ENCODE results near the gene ARAP3. TPM values are rescaled to one million over a fixed set of nuclear protein-coding genes. Genes with fewer than 3 reads are reported as not detected.

ARAP3 gene
- total and polyA plus RNA-seq, 9 donors, result 6.8 to 19.3 (median 13.4) TPM

DNA sequence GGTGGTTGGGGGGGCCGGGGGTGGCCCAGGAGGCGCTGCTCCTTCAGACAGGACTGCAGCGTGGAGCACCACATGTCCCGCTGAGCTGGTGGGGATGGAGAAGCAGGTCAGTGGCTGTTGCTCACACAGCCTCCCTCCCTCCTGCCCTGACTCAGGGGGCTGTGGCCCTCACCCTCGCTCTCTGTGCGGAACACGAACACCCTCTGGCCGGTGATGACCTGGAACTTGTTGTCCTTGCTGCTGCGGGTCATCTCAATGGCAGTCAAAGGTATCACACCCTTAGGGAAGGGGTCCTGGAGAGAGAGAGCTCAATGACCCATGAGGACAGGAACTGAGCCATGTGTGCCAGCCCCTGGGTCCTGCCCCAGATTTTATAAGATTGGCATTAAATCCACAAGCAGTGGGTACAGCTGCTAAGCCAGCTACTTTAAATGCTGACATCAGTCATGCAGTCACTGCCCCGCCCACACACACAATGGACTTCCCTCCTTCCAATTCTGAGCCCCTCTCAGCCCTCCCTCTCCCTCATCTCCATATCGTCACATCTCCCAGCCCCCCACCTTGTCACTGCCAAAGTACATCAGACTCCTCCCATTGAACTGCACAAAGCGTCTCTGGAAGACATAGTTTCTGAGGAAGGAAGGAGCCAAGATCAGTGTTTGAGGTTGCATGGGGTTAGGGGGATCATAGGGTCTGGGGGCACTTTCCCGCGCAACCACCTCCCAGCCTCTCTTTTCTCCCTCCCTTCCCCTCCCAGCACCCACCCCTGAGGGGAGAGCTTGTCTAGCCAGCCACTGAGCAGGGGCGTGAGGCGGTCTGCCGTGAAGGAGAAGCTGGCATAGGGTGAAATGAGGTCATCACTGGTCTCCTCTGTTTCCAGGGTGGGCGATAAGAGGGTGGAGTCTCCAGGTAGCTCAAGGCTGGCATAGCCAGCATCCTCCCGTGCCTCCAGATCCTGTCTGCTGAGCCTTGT is 8.9 kb downstream of the ARAP3 start:
- H3K36me3 ChIP-seq (ENCODE audit: control insufficient read depth, insufficient read depth, low read length), result peaks cover 16% of the 10 kb centered on the region
- H3K4me1 ChIP-seq (ENCODE audit: control insufficient read depth, insufficient read depth, low read length), result no peaks in the 10 kb centered on the region
- no peaks in the 10 kb centered on the region for H3K9me3 ChIP-seq (replicated peaks; ENCODE audit: control insufficient read depth, low read depth, low read length)
- H3K4me3 ChIP-seq (ENCODE audit: low read length), result no peak overlapping the region
- H3K27ac ChIP-seq (ENCODE audit: low read length), result no peak overlapping the region
- WGBS (ENCODE audit: insufficient coverage), result 82% methylated on average over 11 of the region's 19 CpGs
- DNase-seq, result no peak
- no peaks in the 10 kb centered on the region for H3K27me3 ChIP-seq (ENCODE audit: control insufficient read depth, insufficient read depth, low read length)

DNA sequence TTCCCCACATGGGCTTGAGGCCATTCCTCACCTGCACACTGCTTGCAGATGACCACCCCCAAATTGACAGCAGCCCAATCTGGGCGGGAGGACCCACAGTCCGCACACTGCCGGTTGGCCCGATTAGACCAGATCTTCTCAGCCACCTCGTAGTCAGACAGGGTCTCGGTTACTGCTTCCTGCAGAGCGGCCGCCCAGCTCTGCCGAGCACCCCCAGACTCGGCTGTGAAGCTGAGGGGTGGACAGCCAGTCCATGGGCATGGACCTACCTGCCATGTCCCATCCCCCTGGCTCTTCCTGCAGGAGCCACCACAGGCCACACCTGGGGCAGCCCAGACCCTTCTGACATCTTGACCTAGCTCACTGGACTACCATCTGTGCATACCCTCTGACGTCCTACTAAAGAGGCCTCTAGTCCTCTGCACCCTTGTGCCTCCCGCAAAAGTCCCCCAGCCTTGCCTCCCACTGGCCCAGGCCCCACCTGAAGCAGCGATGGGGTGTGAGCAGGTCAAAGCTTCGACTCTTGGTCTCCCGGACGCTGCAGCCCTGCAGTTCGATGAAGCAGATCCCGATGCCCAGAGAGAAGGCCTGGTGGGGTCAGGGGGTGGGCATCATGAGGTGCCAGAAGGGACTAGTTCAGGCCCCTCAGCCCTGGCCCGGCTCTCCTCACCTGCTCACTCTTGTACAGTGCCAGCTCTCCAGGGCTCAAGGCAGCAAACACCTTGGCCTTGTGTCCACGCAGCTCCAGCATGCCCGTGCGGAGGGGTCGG is 9.8 kb downstream of the ARAP3 start:
- Histone ChIP-seq H3K27me3 (ENCODE audit: control insufficient read depth, insufficient read depth, low read length) (no peaks in the 10 kb centered on the region), H3K9me3 (replicated peaks; ENCODE audit: control insufficient read depth, low read depth, low read length) (no peaks in the 10 kb centered on the region), H3K27ac (ENCODE audit: low read length) (no peak overlapping the region), H3K36me3 (ENCODE audit: control insufficient read depth, insufficient read depth, low read length) (peaks cover 16% of the 10 kb centered on the region), H3K4me3 (ENCODE audit: low read length) (no peak overlapping the region), H3K4me1 (ENCODE audit: control insufficient read depth, insufficient read depth, low read length) (no peaks in the 10 kb centered on the region)
- DNase-seq, result no peak
- 95% methylated on average over 19 of the region's 23 CpGs for WGBS (ENCODE audit: insufficient coverage)

DNA sequence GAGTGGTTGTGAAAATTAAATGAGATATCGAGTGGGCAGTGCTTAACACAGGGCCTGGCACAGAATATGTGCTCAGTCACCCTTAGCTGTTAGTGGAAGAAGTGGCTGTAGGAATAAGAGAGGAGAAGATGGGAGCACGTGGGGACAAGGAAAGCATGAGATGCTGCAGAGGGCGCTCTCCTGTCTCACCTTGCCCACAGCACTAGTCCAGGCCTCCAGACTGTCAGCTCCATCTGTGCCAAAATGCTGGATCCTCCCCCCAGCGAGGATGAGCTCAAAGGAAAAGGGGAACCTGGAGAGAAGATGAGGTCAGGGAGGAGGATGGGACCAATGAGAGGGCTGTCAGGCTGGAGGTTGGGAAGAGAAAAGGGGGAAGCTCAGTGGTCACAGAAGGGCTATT is 12.5 kb downstream of the ARAP3 start:
- DNase-seq, result no peak
- Histone ChIP-seq H3K36me3 (ENCODE audit: control insufficient read depth, insufficient read depth, low read length) (peaks cover 21% of the 10 kb centered on the region), H3K27me3 (ENCODE audit: control insufficient read depth, insufficient read depth, low read length) (no peaks in the 10 kb centered on the region), H3K27ac (ENCODE audit: low read length) (no peak overlapping the region), H3K9me3 (replicated peaks; ENCODE audit: control insufficient read depth, low read depth, low read length) (no peaks in the 10 kb centered on the region), H3K4me1 (ENCODE audit: control insufficient read depth, insufficient read depth, low read length) (no peaks in the 10 kb centered on the region), H3K4me3 (ENCODE audit: low read length) (no peak overlapping the region)
- 71% methylated on average over 1 of the region's 4 CpGs for WGBS (ENCODE audit: insufficient coverage)

DNA sequence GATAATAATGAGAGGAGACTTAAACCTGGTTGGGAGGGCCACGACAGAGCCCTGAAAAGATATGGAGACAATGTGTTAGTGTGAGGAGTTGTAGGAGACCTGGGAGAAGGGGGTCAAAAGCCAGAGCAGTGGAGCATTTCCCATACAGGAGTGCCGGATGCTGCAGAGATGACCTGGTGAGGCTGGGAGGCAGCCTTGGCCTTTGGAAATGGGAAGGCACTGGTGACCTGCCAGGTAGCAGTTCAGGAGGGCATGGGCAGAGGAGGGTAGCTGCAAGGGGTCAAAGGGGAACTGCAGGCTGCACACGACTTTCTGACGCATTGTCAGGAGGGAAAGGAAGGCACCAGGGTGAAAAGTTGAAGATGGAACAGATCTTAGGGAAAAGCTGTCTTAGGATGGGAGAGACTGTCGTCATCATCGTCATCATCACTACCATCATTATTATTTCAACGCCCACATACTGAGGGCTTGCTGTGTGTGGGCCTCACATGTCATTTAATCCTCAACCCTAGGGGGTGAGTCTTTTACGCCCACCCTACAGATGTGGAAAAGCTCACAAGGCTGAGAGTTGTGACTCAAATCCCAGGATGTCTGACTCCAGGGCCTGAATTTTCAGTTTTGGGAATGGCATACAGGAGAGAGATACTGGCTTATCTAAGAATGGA is 13.3 kb downstream of the ARAP3 start:
- Histone ChIP-seq H3K9me3 (replicated peaks; ENCODE audit: control insufficient read depth, low read depth, low read length) (no peaks in the 10 kb centered on the region), H3K4me1 (ENCODE audit: control insufficient read depth, insufficient read depth, low read length) (no peaks in the 10 kb centered on the region), H3K27me3 (ENCODE audit: control insufficient read depth, insufficient read depth, low read length) (no peaks in the 10 kb centered on the region), H3K4me3 (ENCODE audit: low read length) (no peak overlapping the region), H3K36me3 (ENCODE audit: control insufficient read depth, insufficient read depth, low read length) (peaks cover 25% of the 10 kb centered on the region), H3K27ac (ENCODE audit: low read length) (no peak overlapping the region)
- WGBS (ENCODE audit: insufficient coverage), result 74% methylated on average over 3 of the region's 8 CpGs
- DNase-seq, result no peak

DNA sequence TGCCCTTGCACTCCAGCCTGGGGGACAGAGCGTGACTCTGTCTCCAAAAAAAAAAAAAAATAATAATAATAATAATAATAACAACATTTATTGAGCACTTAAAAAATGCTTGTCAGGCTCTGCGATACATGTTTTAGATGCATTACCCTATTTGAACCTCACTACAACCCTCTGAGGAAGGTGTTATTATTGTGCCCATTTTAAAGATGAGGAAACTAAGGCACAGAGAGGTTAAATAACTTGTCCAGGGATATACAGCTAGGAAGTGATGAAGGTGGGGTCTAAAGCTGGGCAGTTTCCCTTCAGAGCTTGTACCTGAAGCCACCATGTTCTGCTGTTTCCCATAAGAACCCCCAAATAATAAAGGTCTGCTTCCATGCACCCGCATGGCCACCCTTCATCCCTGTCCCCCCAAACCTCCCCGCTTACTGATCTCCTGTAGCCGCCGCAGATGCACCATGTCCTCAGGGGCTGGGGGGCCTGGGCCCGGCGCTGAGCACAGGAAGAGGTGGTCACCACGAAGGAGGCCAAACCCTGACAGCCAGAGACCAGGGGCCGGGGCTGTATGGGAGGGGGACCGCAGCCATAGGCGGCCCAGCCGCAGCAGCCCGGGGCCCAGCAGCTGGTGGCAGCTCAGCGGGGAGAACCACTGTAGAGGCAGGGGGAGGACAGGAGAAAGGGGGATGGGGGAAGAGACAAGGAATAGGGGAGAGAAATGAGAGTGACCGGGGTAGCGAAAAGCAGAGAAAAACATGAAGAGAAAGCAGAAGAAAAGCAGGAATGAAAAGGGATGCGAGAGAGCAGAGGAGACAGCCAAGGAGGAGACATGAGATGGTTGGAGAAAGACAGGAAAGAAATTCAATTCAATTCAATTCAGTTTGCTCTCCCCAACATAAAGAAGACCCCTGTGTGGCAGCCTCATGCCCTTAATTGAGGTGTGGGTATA is 15.8 kb downstream of the ARAP3 start:
- Histone ChIP-seq H3K27me3 (ENCODE audit: control insufficient read depth, insufficient read depth, low read length) (no peaks in the 10 kb centered on the region), H3K27ac (ENCODE audit: low read length) (no peak overlapping the region), H3K9me3 (replicated peaks; ENCODE audit: control insufficient read depth, low read depth, low read length) (no peaks in the 10 kb centered on the region), H3K4me3 (ENCODE audit: low read length) (no peak overlapping the region), H3K36me3 (ENCODE audit: control insufficient read depth, insufficient read depth, low read length) (peaks cover 30% of the 10 kb centered on the region), H3K4me1 (ENCODE audit: control insufficient read depth, insufficient read depth, low read length) (no peaks in the 10 kb centered on the region)
- DNase-seq, result no peak
- WGBS (ENCODE audit: insufficient coverage), result 78% methylated on average over 13 of the region's 18 CpGs

DNA sequence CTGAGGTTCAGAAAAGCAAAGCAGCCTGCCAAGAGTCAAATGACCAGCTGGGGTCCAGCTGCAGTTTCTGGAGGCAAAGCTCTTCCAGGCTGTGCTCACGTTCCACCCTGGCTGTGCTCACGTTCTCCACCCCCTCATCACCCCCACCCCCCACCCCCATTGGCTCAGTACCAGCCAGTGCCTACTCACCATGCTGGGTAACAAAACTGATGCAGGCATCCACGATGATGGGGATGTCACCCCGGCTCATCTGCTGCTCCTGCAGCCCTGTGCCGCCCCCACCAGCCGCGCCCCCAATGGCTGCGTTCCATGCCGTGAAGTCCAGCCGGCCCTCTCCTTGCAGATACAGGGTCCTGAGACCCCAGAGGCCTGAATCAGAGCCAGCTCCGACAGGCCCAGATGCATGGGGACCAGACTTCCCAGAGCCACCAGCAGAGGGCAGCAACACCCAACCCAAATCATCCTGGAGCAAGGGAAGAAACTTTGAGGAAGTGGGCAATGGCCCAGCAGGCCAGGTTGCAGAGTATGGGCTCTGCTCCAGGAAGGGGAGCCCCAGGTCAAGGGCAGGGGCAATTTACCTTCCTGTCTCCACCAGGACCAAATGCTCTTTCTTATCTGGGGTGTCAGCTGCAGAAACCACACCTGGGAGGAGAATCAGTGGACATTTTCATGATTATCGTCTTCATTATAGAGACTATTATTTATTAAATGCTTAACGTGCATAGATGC is 17.1 kb downstream of the ARAP3 start:
- WGBS (ENCODE audit: insufficient coverage), result 49% methylated on average over 4 of the region's 13 CpGs
- no peaks in the 10 kb centered on the region for H3K27me3 ChIP-seq (ENCODE audit: control insufficient read depth, insufficient read depth, low read length)
- DNase-seq, result peak; percentile 78
- H3K4me3 ChIP-seq (ENCODE audit: low read length), result no peak overlapping the region
- no peak overlapping the region for H3K27ac ChIP-seq (ENCODE audit: low read length)
- H3K9me3 ChIP-seq (replicated peaks; ENCODE audit: control insufficient read depth, low read depth, low read length), result no peaks in the 10 kb centered on the region
- H3K36me3 ChIP-seq (ENCODE audit: control insufficient read depth, insufficient read depth, low read length), result peaks cover 29% of the 10 kb centered on the region
- no peaks in the 10 kb centered on the region for H3K4me1 ChIP-seq (ENCODE audit: control insufficient read depth, insufficient read depth, low read length)

DNA sequence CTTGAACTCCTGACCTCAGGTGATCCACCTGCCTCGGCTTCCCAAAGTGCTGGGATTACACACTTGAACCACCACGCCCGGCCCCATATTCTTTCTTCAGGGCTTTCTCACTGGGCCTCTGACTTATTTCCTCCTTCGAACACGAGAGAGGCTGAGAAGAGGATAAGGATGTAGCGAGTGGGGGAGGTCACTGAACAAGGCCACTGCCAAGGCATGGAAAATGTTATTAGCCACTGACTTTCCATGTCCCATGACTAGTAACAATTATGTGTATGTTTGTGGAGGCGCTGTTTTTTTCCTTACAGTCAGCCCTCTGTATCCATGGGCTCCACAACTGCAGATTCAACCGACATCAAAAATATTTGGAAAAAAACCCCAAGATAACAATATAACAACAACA is 18.5 kb downstream of the ARAP3 start:
- no peak for DNase-seq
- no peak overlapping the region for H3K4me3 ChIP-seq (ENCODE audit: low read length)
- peaks cover 26% of the 10 kb centered on the region for H3K36me3 ChIP-seq (ENCODE audit: control insufficient read depth, insufficient read depth, low read length)
- WGBS (ENCODE audit: insufficient coverage), result 63% methylated on average over 3 of the region's 8 CpGs
- no peaks in the 10 kb centered on the region for H3K9me3 ChIP-seq (replicated peaks; ENCODE audit: control insufficient read depth, low read depth, low read length)
- no peaks in the 10 kb centered on the region for H3K27me3 ChIP-seq (ENCODE audit: control insufficient read depth, insufficient read depth, low read length)
- H3K27ac ChIP-seq (ENCODE audit: low read length), result no peak overlapping the region
- no peaks in the 10 kb centered on the region for H3K4me1 ChIP-seq (ENCODE audit: control insufficient read depth, insufficient read depth, low read length)

DNA sequence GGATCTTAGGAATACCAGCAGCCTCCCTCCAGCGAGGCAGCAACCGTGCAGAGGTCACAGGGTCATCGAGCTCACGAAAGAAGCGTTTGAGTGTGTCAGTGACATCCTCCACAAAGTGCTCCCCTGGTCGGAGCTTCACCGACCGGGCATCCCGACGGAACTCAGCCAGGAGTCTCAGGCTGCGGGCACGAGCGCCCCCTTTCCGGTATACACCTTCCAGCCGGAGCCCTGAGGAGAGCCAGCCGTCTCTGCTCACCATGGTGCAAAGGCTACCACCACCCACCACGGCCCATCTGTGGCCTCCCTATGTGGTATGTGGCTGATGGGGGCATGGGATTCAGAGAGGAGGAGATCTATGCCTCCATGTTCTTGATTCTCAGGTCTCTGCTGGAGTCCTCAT is 20.0 kb downstream of the ARAP3 start:
- H3K36me3 ChIP-seq (ENCODE audit: control insufficient read depth, insufficient read depth, low read length), result peaks cover 32% of the 10 kb centered on the region
- no peak for DNase-seq
- no peaks in the 10 kb centered on the region for H3K9me3 ChIP-seq (replicated peaks; ENCODE audit: control insufficient read depth, low read depth, low read length)
- no peaks in the 10 kb centered on the region for H3K4me1 ChIP-seq (ENCODE audit: control insufficient read depth, insufficient read depth, low read length)
- H3K4me3 ChIP-seq (ENCODE audit: low read length), result no peak overlapping the region
- 84% methylated on average over 10 of the region's 17 CpGs for WGBS (ENCODE audit: insufficient coverage)
- no peak overlapping the region for H3K27ac ChIP-seq (ENCODE audit: low read length)
- no peaks in the 10 kb centered on the region for H3K27me3 ChIP-seq (ENCODE audit: control insufficient read depth, insufficient read depth, low read length)

Measured in muscle of leg (tissue), 11 donors.